Measurements from ENCODE around the gene EFNA1. TPM values are rescaled to one million over a fixed set of nuclear protein-coding genes. Genes with fewer than 3 reads are reported as not detected.

The EFNA1 gene
- total and polyA plus RNA-seq, 2 of the 13 experiments (the other 11 are each of a cell fraction or from before 2014, with no cell fraction given), result 81.8 to 874 TPM

- TF ChIP-seq ZNF331 (CRISPR knock-in tag; IDR thresholded peaks at IDR 0.05) (peak; percentile 65), NCOR1 (IDR thresholded peaks at IDR 0.05; ENCODE audit: borderline replicate concordance, low read length) (peak; percentile 75; the same call in 1 of the 2 replicates), HBP1 (CRISPR knock-in tag; IDR thresholded peaks at IDR 0.05; ENCODE audit: low read depth) (0 out of 2 replicates have a peak, but pooled peaks have one; percentile 48), HOXD1 (CRISPR knock-in tag; IDR thresholded peaks at IDR 0.05) (no peak), ZNF788 (CRISPR knock-in tag; IDR thresholded peaks at IDR 0.05; ENCODE audit: borderline replicate concordance) (peak; percentile 37; the same call in 1 of the 2 replicates), MAZ (IDR thresholded peaks at IDR 0.05; ENCODE audit: borderline replicate concordance, low read depth, low read length) (no peak), MAZ (CRISPR knock-in tag; IDR thresholded peaks at IDR 0.05; ENCODE audit: low read depth) (0 out of 2 replicates have a peak, but pooled peaks have one; percentile 52), TBX3 (IDR thresholded peaks at IDR 0.05; ENCODE audit: borderline replicate concordance) (peak; percentile 81), HMG20B (CRISPR knock-in tag; conservative IDR thresholded peaks at IDR 0.05) (no peak), ZBTB26 (CRISPR knock-in tag; IDR thresholded peaks at IDR 0.05; ENCODE audit: borderline replicate concordance) (peak; percentile 95), ZBTB8A (CRISPR knock-in tag; IDR thresholded peaks at IDR 0.05; ENCODE audit: borderline replicate concordance, low read depth) (no peak), ZNF724P (CRISPR knock-in tag; IDR thresholded peaks at IDR 0.05; ENCODE audit: borderline replicate concordance) (no peak), CBX5 (CRISPR knock-in tag; IDR thresholded peaks at IDR 0.05; ENCODE audit: borderline replicate concordance) (no peak), RBM22 (optimal IDR thresholded peaks at IDR 0.05; ENCODE audit: low read length) (no peak), ZNF501 (CRISPR knock-in tag; IDR thresholded peaks at IDR 0.05) (0 out of 2 replicates have a peak, but pooled peaks have one; percentile 62), KLF16 (CRISPR knock-in tag; IDR thresholded peaks at IDR 0.05) (0 out of 4 replicates have a peak, but pooled peaks of 1 of the 2 experiments have one; percentile 30), ZC3H4 (CRISPR knock-in tag; IDR thresholded peaks at IDR 0.05; ENCODE audit: borderline replicate concordance) (no peak), ZNF761 (CRISPR knock-in tag; conservative IDR thresholded peaks at IDR 0.05) (no peak)
- TF ChIP-seq, protein P1, sequence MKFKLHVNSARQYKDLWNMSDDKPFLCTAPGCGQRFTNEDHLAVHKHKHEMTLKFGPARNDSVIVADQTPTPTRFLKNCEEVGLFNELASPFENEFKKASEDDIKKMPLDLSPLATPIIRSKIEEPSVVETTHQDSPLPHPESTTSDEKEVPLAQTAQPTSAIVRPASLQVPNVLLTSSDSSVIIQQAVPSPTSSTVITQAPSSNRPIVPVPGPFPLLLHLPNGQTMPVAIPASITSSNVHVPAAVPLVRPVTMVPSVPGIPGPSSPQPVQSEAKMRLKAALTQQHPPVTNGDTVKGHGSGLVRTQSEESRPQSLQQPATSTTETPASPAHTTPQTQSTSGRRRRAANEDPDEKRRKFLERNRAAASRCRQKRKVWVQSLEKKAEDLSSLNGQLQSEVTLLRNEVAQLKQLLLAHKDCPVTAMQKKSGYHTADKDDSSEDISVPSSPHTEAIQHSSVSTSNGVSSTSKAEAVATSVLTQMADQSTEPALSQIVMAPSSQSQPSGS (CRISPR knock-in tag; IDR thresholded peaks at IDR 0.05), result peak; percentile 53; the same call in 1 of the 2 replicates
- TF ChIP-seq, protein P2, sequence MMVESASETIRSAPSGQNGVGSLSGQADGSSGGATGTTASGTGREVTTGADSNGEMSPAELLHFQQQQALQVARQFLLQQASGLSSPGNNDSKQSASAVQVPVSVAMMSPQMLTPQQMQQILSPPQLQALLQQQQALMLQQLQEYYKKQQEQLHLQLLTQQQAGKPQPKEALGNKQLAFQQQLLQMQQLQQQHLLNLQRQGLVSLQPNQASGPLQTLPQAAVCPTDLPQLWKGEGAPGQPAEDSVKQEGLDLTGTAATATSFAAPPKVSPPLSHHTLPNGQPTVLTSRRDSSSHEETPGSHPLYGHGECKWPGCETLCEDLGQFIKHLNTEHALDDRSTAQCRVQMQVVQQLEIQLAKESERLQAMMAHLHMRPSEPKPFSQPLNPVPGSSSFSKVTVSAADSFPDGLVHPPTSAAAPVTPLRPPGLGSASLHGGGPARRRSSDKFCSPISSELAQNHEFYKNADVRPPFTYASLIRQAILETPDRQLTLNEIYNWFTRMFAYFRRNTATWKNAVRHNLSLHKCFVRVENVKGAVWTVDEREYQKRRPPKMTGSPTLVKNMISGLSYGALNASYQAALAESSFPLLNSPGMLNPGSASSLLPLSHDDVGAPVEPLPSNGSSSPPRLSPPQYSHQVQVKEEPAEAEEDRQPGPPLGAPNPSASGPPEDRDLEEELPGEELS (CRISPR knock-in tag; IDR thresholded peaks at IDR 0.05), result peak; percentile 42; the same call in 1 of the 2 replicates
Measured at GRCh38 chr1:155107309-155108264, 20.1 kb upstream of the EFNA1 start (continued).

All from HepG2 (cell line).